ENCODE data around the gene BEST3. TPM values are rescaled to one million over a fixed set of nuclear protein-coding genes. Genes with fewer than 3 reads are reported as not detected.
"Not testable (repeated sequence)": the region's sequence is repeated elsewhere in the genome, so short reads cannot be mapped to it uniquely, and the experiment has no call there.

BEST3 gene
- total RNA-seq, 2 donors from 2014 or later: not detected

- H3K4me3 Mint-ChIP-seq: no peak overlapping the region
- H3K4me1 Mint-ChIP-seq (ENCODE audit: low read depth): no peaks in the 10 kb centered on the region
- DNase-seq (no peak), ATAC-seq (replicated peaks in 1 of 2) (no peak)
- H3K27ac Mint-ChIP-seq: no peak overlapping the region
- no peaks in the 10 kb centered on the region for H3K9me3 Mint-ChIP-seq
- peaks cover 20% of the 10 kb centered on the region for H3K27me3 Mint-ChIP-seq (ENCODE audit: low read depth)
- H3K36me3 Mint-ChIP-seq (ENCODE audit: insufficient read depth in 2 of 2): no peaks in the 10 kb centered on the region
Observed at GRCh38 chr12:69682110-69682755, 16.9 kb downstream of the BEST3 start.

GRCh38 chr12:69679119-69679518, 20.0 kb downstream of the BEST3 start:
- Mint-ChIP-seq H3K36me3 (ENCODE audit: insufficient read depth in 2 of 2) (no peaks in the 10 kb centered on the region), H3K9me3 (no peaks in the 10 kb centered on the region), H3K27me3 (ENCODE audit: low read depth) (peaks cover 13% of the 10 kb centered on the region), H3K4me1 (ENCODE audit: low read depth) (no peaks in the 10 kb centered on the region), H3K27ac (no peak overlapping the region), H3K4me3 (no peak overlapping the region)
- no peak for ATAC-seq (replicated peaks in 1 of 2)
- DNase-seq: no peak

GRCh38 chr12:69676257-69677012, 22.7 kb downstream of the BEST3 start:
- Mint-ChIP-seq H3K4me1 (ENCODE audit: low read depth) (no peaks in the 10 kb centered on the region), H3K4me3 (no peak overlapping the region), H3K9me3 (no peaks in the 10 kb centered on the region), H3K27ac (no peak overlapping the region), H3K36me3 (ENCODE audit: insufficient read depth in 2 of 2) (no peaks in the 10 kb centered on the region), H3K27me3 (ENCODE audit: low read depth) (peaks cover 6% of the 10 kb centered on the region)
- DNase-seq (no peak), ATAC-seq (replicated peaks in 1 of 2) (no peak)

GRCh38 chr12:69672195-69672594, 26.9 kb downstream of the BEST3 start:
- peaks cover 6% of the 10 kb centered on the region for H3K27me3 Mint-ChIP-seq (ENCODE audit: low read depth)
- H3K27ac Mint-ChIP-seq: no peak overlapping the region
- no peaks in the 10 kb centered on the region for H3K9me3 Mint-ChIP-seq

GRCh38 chr12:69671597-69671996, 27.5 kb downstream of the BEST3 start:
- DNase-seq (no peak), ATAC-seq (replicated peaks in 1 of 2) (no peak)
- H3K27ac Mint-ChIP-seq: no peak overlapping the region
- no peaks in the 10 kb centered on the region for H3K4me1 Mint-ChIP-seq (ENCODE audit: low read depth)
- H3K9me3 Mint-ChIP-seq: no peaks in the 10 kb centered on the region
- H3K36me3 Mint-ChIP-seq (ENCODE audit: insufficient read depth in 2 of 2): no peaks in the 10 kb centered on the region
- no peak overlapping the region for H3K4me3 Mint-ChIP-seq
- peaks cover under 1% of the 10 kb centered on the region for H3K27me3 Mint-ChIP-seq (ENCODE audit: low read depth)

More at GRCh38 chr12:69672195-69672594, 26.9 kb downstream of the BEST3 start:
- H3K4me1 Mint-ChIP-seq (ENCODE audit: low read depth): no peaks in the 10 kb centered on the region
- DNase-seq: no peak
- no peaks in the 10 kb centered on the region for H3K36me3 Mint-ChIP-seq (ENCODE audit: insufficient read depth in 2 of 2)
- no peak for ATAC-seq (replicated peaks in 1 of 2)
- H3K4me3 Mint-ChIP-seq: no peak overlapping the region

- H3K9me3 Mint-ChIP-seq: no peaks in the 10 kb centered on the region
Observed at GRCh38 chr12:69666798-69667197, 32.3 kb downstream of the BEST3 start.

GRCh38 chr12:69664930-69665377, 34.1 kb downstream of the BEST3 start:
- not testable (repeated sequence) for DNase-seq

More at GRCh38 chr12:69666798-69667197, 32.3 kb downstream of the BEST3 start:
- H3K4me1 Mint-ChIP-seq (ENCODE audit: low read depth): no peaks in the 10 kb centered on the region
- H3K27me3 Mint-ChIP-seq (ENCODE audit: low read depth): peaks cover 14% of the 10 kb centered on the region
- ATAC-seq (replicated peaks in 1 of 2): no peak
- H3K36me3 Mint-ChIP-seq (ENCODE audit: insufficient read depth in 2 of 2): no peaks in the 10 kb centered on the region
- no peak overlapping the region for H3K4me3 Mint-ChIP-seq
- DNase-seq: no peak
- no peak overlapping the region for H3K27ac Mint-ChIP-seq

GRCh38 chr12:69663726-69664125, 35.4 kb downstream of the BEST3 start:
- H3K4me1 Mint-ChIP-seq (ENCODE audit: low read depth): no peaks in the 10 kb centered on the region
- DNase-seq (no peak), ATAC-seq (replicated peaks in 1 of 2) (no peak)
- H3K36me3 Mint-ChIP-seq (ENCODE audit: insufficient read depth in 2 of 2): no peaks in the 10 kb centered on the region
- peaks cover 28% of the 10 kb centered on the region for H3K27me3 Mint-ChIP-seq (ENCODE audit: low read depth)
- no peaks in the 10 kb centered on the region for H3K9me3 Mint-ChIP-seq
- H3K4me3 Mint-ChIP-seq: no peak overlapping the region
- H3K27ac Mint-ChIP-seq: no peak overlapping the region

More at GRCh38 chr12:69664930-69665377, 34.1 kb downstream of the BEST3 start:
- H3K4me3 Mint-ChIP-seq; H3K36me3 Mint-ChIP-seq (ENCODE audit: insufficient read depth in 2 of 2); H3K4me1 Mint-ChIP-seq (ENCODE audit: low read depth); ATAC-seq (replicated peaks in 1 of 2); H3K9me3 Mint-ChIP-seq; H3K27ac Mint-ChIP-seq: not testable (repeated sequence)
- peaks cover 23% of the 10 kb centered on the region for H3K27me3 Mint-ChIP-seq (ENCODE audit: low read depth)

GRCh38 chr12:69662764-69663163, 36.3 kb downstream of the BEST3 start:
- no peak overlapping the region for H3K4me3 Mint-ChIP-seq
- H3K9me3 Mint-ChIP-seq: no peaks in the 10 kb centered on the region
- no peaks in the 10 kb centered on the region for H3K4me1 Mint-ChIP-seq (ENCODE audit: low read depth)
- DNase-seq (no peak), ATAC-seq (replicated peaks in 1 of 2) (no peak)
- H3K27ac Mint-ChIP-seq: no peak overlapping the region
- peaks cover 28% of the 10 kb centered on the region for H3K27me3 Mint-ChIP-seq (ENCODE audit: low read depth)
- no peaks in the 10 kb centered on the region for H3K36me3 Mint-ChIP-seq (ENCODE audit: insufficient read depth in 2 of 2)

GRCh38 chr12:69661386-69661785, 37.7 kb downstream of the BEST3 start:
- no peak overlapping the region for H3K4me3 Mint-ChIP-seq
- H3K4me1 Mint-ChIP-seq (ENCODE audit: low read depth): no peaks in the 10 kb centered on the region
- ATAC-seq (replicated peaks in 1 of 2) (no peak), DNase-seq (no peak)
- peaks cover 28% of the 10 kb centered on the region for H3K27me3 Mint-ChIP-seq (ENCODE audit: low read depth)
- H3K9me3 Mint-ChIP-seq: no peaks in the 10 kb centered on the region
- H3K27ac Mint-ChIP-seq: no peak overlapping the region
- no peaks in the 10 kb centered on the region for H3K36me3 Mint-ChIP-seq (ENCODE audit: insufficient read depth in 2 of 2)

GRCh38 chr12:69660164-69660863, 38.8 kb downstream of the BEST3 start:
- no peak overlapping the region for H3K27ac Mint-ChIP-seq
- no peaks in the 10 kb centered on the region for H3K9me3 Mint-ChIP-seq
- DNase-seq: no peak
- no peak for ATAC-seq (replicated peaks in 1 of 2)
- H3K4me1 Mint-ChIP-seq (ENCODE audit: low read depth): no peaks in the 10 kb centered on the region
- H3K36me3 Mint-ChIP-seq (ENCODE audit: insufficient read depth in 2 of 2): no peaks in the 10 kb centered on the region
- H3K27me3 Mint-ChIP-seq (ENCODE audit: low read depth): peaks cover 28% of the 10 kb centered on the region
- no peak overlapping the region for H3K4me3 Mint-ChIP-seq

- Mint-ChIP-seq H3K36me3 (ENCODE audit: insufficient read depth in 2 of 2) (no peaks in the 10 kb centered on the region), H3K27me3 (ENCODE audit: low read depth) (peaks cover 21% of the 10 kb centered on the region), H3K9me3 (no peaks in the 10 kb centered on the region), H3K27ac (no peak overlapping the region), H3K4me1 (ENCODE audit: low read depth) (no peaks in the 10 kb centered on the region), H3K4me3 (no peak overlapping the region)
- no peak for ATAC-seq (replicated peaks in 1 of 2)
- DNase-seq: no peak
Observed at GRCh38 chr12:69658203-69658602, 40.9 kb downstream of the BEST3 start.
